ENCODE results near the gene HOXC6. TPM values are rescaled to one million over a fixed set of nuclear protein-coding genes. Genes with fewer than 3 reads are reported as not detected.
A peak's percentile ranks its signal among the peaks of the same experiment; 100 is the strongest.

Gene HOXC6
- total RNA-seq, 1 experiment from 2014 or later, result 2.8 TPM

- Histone ChIP-seq H3K9me3 (ENCODE audit: low read length) (no peaks in the 10 kb centered on the region), H3K4me2 (ENCODE audit: low read length) (peak overlapping the region; percentile 100), H3F3A (ENCODE audit: low read length, unreplicated experiment) (no peaks in the 10 kb centered on the region), H3K4me1 (ENCODE audit: insufficient read depth, low read length) (peaks cover 15% of the 10 kb centered on the region), H3K9ac (ENCODE audit: low read length) (peak overlapping the region; percentile 89), H3K27me3 (ENCODE audit: low read length) (no peaks in the 10 kb centered on the region), H3K36me3 (ENCODE audit: low read depth, low read length) (no peaks in the 10 kb centered on the region), H4K20me1 (ENCODE audit: low read length) (no peaks in the 10 kb centered on the region), H3K79me2 (ENCODE audit: low read length) (peaks cover 64% of the 10 kb centered on the region), H3K27ac (ENCODE audit: low read length) (peak overlapping the region; percentile 38), H3K4me3 (ENCODE audit: low read length) (peak overlapping the region; percentile 96), H3K9me2 (replicated peaks; ENCODE audit: low read length) (no peaks in the 10 kb centered on the region), H2AFZ (ENCODE audit: low read length) (peak overlapping the region; percentile 87)
- DNase-seq (no peak), ATAC-seq (no peak)
- ChIA-PET POLR2A (ENCODE audit: unreplicated experiment) (no interaction called here), CTCF (no interaction called here)
- TF ChIP-seq EZH2phosphoT487 (IDR thresholded peaks at IDR 0.05; ENCODE audit: borderline replicate concordance, low read length), result no peak
- TF ChIP-seq EZH2 (IDR thresholded peaks at IDR 0.05; ENCODE audit: low read length, unreplicated experiment), result no peak
- no peak for TF ChIP-seq CTCF (conservative IDR thresholded peaks at IDR 0.05; ENCODE audit: low read depth, low read length)
- intact Hi-C loops (cut with micrococcal nuclease), result no loop called here
- TSS peak; percentile 73 for BruUV-seq (replicated peaks)
Measured at GRCh38 chr12:54018468-54018984, 9.7 kb upstream of the HOXC6 start.

GRCh38 chr12:54019091-54019811 is 9.0 kb upstream of the HOXC6 start:
- ChIA-PET POLR2A (ENCODE audit: unreplicated experiment) (no interaction called here), CTCF (no interaction called here)

More at GRCh38 chr12:54019091-54019811, 9.0 kb upstream of the HOXC6 start:
- no peaks in the 10 kb centered on the region for H3K9me3 ChIP-seq (ENCODE audit: low read length)
- H3K4me1 ChIP-seq (ENCODE audit: insufficient read depth, low read length), result peaks cover 13% of the 10 kb centered on the region
- H2AFZ ChIP-seq (ENCODE audit: low read length), result no peak overlapping the region
- H3K27me3 ChIP-seq (ENCODE audit: low read length), result no peaks in the 10 kb centered on the region
- H3K4me3 ChIP-seq (ENCODE audit: low read length), result no peak overlapping the region
- H4K20me1 ChIP-seq (ENCODE audit: low read length), result no peaks in the 10 kb centered on the region
- ATAC-seq, result no peak
- no peak for TF ChIP-seq EZH2 (IDR thresholded peaks at IDR 0.05; ENCODE audit: low read length, unreplicated experiment)
- no peak for TF ChIP-seq CTCF (conservative IDR thresholded peaks at IDR 0.05; ENCODE audit: low read depth, low read length)
- TF ChIP-seq EZH2phosphoT487 (IDR thresholded peaks at IDR 0.05; ENCODE audit: borderline replicate concordance, low read length), result no peak
- H3F3A ChIP-seq (ENCODE audit: low read length, unreplicated experiment), result no peaks in the 10 kb centered on the region
- intact Hi-C loops (cut with micrococcal nuclease), result no loop called here
- peaks cover 71% of the 10 kb centered on the region for H3K79me2 ChIP-seq (ENCODE audit: low read length)
- DNase-seq, result no peak
- H3K4me2 ChIP-seq (ENCODE audit: low read length), result no peak overlapping the region
- H3K36me3 ChIP-seq (ENCODE audit: low read depth, low read length), result no peaks in the 10 kb centered on the region
- no peak overlapping the region for H3K27ac ChIP-seq (ENCODE audit: low read length)
- no TSS peak for BruUV-seq (replicated peaks)
- no peaks in the 10 kb centered on the region for H3K9me2 ChIP-seq (replicated peaks; ENCODE audit: low read length)
- no peak overlapping the region for H3K9ac ChIP-seq (ENCODE audit: low read length)

Measured in PC-3 (cell line).